CD4-positive, alpha-beta T cell treated with Interleukin-6 at 100 ng/mL for 8 hours (primary cell): ENCODE results near the gene COL18A1.

Experiments
- DNase-seq: peaks from one replicate; pipeline ENCODE4 v3.0.0-alpha.2; 2020; ENCODE audit warnings: mixed read lengths, low spot score

The COL18A1 gene

GRCh38 chr21:45414396-45415187 lies 9.6 kb downstream of the COL18A1 start:
- no peak for DNase-seq

DNA sequence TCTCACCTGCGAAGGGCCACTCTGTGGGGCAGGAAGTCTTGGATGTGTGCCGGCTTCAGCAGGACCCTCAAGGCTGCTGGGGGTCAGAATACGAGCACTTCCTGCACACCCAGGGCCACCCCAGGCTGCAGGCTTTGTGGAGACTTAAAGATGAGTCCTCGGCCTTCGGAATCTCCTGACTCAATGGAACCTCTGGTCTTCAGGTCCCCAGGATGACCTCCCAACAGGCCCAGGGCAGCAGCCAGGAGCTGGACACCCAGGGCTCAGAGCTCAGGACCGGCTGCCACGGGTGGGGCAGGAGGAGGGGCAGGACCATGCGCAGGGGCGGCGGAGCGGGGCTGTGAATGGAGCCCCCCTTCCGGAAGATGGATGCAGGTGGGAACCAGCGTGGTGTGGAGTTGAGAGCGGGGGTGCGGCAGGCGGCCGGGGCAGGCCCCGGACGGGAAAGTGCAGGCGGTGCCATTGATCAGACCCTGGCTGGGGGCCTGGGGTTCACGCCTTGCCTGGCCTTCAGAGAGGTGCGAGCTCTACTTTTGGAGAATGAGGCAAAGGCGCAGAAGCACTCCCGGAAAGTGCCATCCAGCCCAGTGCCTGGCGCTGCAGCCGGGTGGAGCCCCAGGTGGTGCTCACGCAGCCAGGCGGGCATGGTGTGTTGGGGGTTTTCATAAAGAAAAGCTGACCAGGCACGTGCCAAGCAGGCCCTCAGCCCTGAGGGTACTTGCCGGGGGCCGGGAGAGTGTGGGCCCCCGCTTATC lies 10.4 kb downstream of the COL18A1 start:
- no peak for DNase-seq

DNA sequence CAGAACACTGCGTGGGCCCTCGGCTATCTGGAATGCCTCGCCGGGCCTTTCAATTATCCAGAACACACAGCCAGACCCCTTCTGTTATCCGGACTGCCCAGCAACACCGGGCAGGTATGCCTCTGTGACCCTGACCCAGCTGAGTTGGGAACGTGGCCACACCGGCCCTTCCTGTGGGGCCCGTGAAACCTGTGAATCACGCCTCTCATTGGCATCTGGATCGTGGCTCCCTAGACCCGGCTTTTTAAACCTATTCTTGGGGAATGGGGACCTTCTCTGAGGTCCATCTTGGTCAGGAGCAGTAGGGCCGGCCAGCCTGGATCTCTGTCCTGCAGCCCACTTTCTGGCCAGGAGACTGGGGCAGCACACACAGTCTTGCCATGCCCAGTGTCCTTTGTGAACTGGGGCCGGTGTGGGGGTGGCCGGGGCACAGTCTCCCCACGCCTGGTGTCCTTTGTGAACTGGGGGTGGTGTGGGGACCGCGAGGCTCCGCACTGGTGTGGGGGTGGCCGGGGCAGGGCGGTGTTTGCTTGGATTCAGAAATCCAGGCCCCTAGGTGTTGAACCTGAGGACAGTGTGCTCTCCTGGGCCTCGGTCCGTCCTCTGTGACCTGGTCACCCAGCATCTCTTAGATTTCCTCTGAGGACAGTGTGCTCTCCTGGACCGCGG lies 11.1 kb downstream of the COL18A1 start:
- no peak for DNase-seq

GRCh38 chr21:45416620-45417019 lies 11.7 kb downstream of the COL18A1 start:
- DNase-seq: no peak

DNA sequence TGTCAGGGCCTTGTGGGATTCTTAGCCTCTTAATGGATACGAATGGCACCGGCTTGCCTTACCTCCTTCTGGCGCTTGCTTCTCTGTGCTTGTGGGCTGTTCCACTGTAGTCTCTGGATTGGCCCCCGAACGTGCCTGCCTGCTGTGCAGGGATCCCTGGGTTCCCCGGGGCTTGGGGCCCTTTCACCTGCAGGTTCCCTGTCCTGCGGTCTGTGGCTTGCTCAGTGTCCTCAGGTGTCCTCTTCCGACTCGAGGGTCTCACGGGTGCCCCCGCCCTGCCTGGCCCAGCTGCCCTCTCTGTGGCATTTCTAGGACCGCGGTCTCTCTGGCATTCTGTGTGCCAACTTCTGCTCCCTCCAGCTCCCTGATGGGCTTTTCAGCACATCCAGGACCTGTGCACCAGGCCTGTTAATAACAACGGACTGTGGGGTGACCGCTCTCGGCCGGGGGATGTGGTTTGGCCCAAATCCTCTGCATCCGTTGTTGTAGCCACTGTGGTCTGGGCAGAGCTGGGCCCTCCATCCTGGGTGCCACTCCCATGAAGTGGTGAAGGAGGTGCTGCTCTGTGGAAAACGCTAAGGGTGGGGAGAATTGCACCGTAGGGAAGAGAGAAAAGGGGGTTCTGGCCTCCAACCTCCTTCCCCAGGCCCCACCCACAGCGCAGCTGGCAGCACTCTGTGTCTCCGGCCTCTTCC lies 12.4 kb downstream of the COL18A1 start:
- no peak for DNase-seq

- no peak for DNase-seq
Observed at GRCh38 chr21:45417951-45418300, 13.0 kb downstream of the COL18A1 start.

GRCh38 chr21:45418301-45419071 lies 13.5 kb downstream of the COL18A1 start:
- DNase-seq: no peak

GRCh38 chr21:45419162-45419561 lies 14.2 kb downstream of the COL18A1 start:
- no peak for DNase-seq

GRCh38 chr21:45420061-45421041 lies 15.4 kb downstream of the COL18A1 start:
- DNase-seq: no peak

GRCh38 chr21:45421071-45421845 lies 16.3 kb downstream of the COL18A1 start:
- no peak for DNase-seq

- DNase-seq: no peak
Observed at GRCh38 chr21:45421846-45422775, 17.1 kb downstream of the COL18A1 start.

DNA sequence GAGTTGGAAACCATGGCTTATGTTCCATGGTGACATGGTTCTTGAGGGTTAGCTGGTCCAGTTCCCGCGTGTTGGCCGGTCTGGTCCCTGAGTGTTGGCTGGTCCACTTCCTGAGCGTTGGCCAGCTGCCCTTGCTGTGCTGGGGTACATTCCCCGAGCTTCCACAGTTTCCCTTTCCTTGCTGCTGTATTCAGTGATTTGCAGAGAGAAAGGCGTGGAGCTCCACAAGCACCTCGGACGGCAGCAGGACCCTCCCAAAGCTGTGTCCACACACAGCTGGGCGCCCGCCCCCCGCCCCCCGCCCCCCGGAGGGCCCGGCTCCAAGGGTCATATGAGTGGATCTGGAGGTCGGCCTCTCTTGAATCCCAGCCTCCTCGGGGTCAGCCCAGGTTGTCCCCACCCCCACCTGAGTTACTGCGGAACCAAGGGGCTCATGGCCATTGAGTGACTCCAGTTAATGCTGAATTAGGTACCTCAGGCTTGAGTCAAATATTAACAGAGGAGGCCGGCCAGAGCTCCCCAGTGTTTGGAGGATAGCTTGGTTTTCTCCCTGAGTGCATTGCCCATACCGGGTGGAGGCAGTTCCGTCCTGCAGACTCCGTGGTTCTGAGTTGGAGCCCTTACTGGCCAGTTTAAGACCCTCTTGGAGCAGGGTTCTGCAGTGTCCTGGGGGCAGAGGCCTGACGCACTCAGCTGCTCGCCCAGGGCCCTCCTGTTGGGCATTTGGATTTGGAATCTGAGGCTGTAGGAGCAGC lies 18.4 kb downstream of the COL18A1 start:
- no peak for DNase-seq

DNA sequence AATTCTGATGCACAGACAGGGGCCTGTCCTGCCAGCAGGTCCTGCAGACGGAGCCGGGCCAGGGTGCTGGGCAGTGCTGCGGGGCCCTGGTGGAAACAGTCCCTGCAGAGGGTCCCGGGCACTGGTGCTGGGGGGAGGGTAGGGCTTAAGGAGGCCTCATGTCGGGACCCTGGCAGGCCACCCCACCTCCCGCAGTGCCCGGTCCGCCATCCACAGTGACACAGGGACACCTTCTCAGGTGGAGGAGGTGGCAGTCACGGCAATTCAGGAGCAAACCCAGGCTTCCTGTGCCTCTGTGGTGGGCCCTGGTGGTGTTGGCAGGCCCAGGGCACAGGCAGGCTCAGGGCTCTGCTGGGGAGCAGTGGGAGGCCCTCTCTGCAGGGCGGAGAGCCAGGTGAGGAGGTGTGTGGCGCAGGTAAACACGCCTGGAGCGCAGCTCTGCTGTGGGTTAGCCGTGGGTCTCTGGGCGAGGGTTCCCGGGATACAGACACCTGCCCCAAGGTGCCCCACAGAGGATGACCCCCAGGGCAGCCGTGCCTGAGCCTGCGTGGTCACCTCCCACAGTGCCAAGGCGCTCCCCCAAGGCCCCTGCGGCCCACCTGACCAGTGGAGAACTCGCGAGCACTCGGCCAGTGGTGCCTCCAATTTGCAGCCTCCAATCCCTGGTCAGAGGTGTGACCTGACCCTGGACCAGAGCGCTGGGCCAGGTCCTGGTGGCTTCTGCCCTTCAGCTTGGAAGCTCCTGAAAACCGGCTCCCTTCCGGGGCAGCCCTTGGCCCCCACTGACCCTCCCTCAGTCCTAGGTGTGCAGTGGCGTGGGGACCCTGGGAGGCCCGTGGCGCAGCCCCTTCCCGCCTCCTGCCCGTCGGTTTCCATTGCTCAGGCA lies 19.2 kb downstream of the COL18A1 start:
- DNase-seq: no peak

GRCh38 chr21:45424854-45425795 lies 20.2 kb downstream of the COL18A1 start:
- no peak for DNase-seq
